HG03521 (cell line): Measurements from ENCODE around the gene GPT2.
A peak's percentile ranks its signal among the peaks of the same experiment; 100 is the strongest.

Source experiments
- ATAC-seq: cut with Tn5 transposase; IDR thresholded peaks from one replicate; pipeline ENCODE4 v1.9.1; 2021; ENCODE audit warnings: mild to moderate bottlenecking, moderate library complexity; ENCODE audit not compliant: unreplicated experiment

The GPT2 gene

DNA sequence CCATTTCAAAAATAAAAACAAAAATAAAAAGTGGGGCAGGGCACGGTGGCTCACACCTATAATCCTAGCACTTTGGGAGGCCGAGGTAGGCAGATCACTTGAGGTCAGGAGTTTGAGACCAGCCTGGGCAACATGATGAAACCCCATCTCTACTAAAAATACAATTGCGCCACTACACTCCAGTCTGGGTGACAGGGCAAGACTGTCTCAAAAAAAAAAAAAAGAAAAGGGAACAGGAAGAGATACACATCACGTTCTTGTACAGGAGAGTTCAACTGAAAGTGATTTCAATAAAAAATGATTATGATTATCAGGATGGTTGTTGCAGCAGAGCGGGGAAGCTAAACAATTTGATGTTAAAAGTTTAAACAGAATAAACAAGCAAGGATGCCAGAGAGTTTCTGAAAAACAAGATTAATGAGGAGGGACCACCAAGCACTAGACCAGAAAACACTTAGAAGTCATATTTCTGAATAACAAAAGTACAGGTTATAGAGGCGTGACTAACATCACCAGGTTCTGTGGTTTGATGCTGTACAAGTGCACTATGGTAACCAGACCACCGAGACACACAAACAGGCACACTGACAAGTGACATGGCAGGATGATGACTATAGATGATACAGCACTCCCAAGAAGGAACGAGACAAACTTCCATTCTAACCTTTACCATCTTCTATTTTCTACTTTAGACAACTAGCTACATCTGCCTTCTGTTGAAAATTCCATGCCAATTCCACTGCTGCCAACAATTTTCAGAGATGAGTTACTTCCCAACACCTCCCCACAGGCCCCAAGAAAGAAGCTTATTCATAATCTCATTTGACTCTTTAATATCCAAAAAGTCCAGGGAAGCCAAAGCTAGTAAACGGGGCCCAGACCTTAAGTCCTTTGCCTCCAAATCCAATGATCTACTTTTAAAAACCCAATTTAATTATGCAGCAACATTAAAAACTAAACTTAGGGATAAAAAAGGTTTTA is 77.5 kb downstream of the GPT2 start:
- no peak for ATAC-seq

DNA sequence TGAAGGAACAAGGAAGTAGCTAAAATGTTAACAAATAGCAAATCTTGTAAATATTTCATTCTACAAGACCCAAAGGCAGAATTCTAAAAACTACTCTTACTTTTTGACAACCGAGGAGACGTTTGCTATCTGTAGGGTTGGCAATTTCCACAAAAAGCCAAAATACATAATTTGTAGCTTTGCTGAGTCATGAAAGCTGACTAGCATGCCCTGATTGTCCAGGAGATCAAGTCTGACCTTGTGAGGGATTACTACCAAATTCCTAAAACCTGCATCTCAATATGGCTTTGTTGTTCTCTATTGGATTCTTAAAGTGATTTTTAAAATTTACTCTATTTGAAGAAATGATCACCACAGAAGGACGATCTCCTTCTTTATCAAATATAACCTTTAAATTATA is 78.5 kb downstream of the GPT2 start:
- ATAC-seq: no peak

DNA sequence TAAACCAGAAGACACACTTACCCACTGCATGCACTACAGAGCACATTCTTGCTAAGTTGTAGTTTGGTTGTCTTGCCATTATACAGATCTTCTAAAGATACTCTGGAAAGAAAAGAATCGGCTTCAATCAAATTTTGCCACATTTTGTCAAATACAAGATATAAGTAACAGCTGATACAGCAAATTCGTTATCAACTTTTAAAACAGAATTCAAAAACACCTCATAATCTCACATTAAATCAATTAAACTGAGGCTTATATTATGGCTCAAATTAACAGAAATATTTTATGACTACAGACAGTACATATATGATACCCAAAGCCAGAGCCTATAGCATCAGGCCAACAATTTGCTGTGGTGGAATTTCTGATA is 83.9 kb downstream of the GPT2 start:
- ATAC-seq: no peak

DNA sequence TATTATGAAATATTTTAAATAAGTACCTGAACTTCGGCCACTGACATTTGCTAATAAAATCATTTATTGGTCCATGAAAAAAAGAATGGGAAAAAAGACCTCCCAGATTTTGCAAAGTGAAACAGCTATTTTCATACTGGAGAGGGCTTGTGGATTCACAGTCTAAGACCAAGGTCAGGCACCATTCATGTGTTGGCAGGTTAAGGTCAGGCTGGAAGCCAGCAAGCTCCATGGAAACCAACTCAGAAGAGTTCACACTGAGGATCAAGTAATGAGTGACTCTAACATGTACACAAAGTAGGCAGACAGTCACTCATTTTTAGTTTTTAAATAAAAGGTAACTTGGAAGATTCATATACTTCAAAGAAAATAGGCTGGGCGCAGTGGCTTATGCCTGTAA is 85.9 kb downstream of the GPT2 start:
- ATAC-seq: no peak

DNA sequence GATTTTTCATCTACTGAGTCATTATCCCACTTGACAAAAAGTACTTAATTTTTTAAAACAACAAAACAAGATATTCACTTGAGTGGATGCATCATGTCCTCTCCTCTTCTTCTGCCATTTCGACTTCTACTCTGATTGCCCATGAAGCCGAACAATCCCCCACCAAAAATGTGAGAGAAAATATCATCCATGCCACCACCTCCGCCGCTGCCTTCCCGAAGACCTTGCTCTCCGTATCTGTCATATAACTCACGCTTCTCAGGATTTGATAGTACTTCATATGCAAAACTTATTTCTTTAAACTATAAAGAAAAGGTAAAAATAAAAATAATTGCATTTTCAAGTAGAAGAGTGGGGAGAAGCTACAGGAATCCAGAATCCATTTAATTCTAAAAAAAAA is 87.1 kb downstream of the GPT2 start:
- no peak for ATAC-seq

DNA sequence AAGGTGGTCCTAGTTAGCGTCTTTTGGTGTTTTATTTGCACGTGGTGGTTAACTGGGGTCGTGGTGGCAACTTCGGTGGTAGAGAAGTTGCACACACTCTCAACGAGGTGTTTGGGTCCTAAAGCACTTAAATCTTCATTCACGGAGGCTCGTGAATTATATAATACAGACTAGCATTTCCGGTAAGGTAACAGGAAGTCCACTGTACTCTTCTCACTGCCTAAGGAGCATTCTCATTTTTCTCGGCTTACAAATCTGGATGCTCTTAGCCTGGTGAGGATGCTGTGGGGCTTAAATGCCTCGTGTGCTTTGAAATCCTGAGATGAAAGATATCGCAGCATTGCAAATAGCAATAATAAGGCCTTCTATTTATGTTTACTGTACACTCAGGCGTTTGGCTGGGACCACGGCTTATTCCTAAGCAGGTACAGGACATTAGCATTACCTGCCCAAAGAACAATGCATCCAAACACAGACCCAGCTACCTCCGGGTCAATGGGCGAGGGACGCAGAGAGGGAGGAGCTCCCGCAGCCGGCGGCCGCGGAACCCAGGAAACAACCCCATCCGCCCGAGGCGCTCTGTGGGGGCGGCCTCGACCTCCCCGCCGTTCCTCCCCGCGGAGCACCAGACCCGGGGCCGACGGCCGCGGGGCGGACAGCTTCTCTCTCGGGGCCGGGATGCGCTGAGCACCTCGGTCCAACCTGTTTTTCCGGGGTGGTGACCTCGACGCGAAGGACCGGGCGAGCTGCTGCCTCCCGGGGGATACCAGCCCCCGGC is 88.5 kb downstream of the GPT2 start:
- peak; percentile 29 for ATAC-seq

DNA sequence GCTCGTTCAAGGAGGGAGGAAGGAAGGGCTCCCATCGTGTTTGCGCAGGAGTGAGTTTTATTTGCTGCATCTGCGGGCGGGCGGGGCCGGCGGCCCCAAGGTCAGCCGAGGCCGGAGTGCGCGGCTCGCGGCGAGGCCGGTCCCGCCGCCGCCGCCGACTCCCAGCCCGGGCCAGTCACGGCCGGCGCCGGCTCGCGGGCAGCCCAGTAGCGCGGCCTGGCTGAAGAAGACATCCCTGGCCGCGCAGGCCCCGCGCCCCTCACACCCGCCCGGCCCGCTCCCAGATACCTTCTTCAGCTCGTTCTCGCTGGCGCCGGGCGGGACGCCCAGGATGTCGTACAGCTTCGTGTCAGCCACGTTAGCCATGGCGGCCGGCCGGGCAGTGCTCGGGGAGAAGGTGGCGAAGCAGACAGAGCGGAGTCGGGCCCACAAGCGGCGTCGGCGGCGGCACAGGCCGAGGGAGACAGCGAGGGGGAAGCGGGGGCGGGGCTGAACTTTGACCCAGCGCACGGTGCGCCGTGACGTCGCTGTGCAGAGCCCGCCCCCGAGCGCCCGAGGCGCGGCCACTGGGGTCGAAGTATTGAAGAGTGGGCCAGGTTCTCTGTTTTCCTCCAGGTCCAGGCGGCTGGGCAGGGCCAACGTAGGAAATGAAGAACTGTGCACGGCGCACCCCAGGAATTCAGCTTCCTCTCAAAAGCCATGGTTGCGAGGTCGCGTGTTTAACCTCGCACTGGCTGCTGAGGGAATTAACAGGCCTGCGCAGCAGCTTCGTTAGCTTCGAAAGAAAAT is 89.2 kb downstream of the GPT2 start, which contains the start of gene DNAJA2:
DNAJA2 (minus strand) TSS at position 468 of the 789 bp plus-strand sequence; CDS start at position 366, 102 bp downstream.
- peak; percentile 84 for ATAC-seq

DNA sequence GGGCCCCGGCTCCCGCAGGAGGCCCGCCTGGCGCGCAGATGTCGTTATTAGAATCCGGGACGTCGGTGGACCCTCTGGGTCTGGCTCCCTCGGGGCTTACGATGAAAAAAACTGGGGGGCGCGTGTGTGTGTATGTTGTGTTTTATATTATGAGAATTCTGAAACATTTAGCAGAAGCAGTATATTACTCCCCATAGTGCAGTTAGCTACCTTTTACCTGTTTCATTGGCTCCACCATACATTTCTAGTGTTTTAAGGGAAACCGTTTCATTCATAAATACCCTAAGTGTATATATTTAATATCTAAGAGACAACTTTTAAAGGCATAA is 89.8 kb downstream of the GPT2 start:
- ATAC-seq: no peak

DNA sequence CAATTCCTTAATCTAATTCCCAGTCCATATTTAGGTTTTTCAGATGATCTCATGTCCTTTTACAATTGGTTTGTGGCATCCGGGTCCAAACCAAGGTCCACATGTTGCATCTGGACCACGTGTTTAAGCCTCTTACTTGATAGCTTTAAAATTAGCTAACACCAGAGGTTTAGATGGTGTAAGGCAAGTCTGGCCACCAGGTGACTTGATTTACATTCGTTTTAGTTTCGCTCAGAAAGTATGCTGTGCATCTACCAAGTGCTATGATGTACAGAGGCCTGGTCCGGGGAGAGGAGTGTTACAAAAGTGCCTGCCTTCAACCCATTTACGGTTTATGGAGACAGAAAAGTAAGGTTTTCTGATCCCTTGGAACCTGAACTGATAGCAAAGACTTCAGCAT is 90.2 kb downstream of the GPT2 start:
- ATAC-seq: no peak

DNA sequence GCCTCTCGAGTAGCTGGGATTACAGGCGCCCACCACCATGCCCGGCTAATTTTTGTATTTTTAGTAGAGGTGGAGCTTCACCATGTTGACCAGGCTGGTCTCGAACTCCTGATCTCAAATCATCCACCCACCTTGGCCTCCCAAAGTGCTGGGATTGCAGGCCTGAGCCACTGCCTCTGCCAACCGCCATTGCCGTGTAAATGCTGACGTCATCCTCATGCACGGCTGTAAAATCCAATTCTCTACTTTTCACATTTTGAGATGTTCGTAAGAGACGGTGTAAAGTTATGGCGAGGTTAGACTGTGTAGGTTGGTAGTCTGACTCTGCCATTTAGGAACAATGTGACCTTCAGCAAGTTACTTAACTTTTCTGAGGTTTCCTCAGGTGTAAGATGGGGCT is 91.0 kb downstream of the GPT2 start:
- ATAC-seq: no peak

DNA sequence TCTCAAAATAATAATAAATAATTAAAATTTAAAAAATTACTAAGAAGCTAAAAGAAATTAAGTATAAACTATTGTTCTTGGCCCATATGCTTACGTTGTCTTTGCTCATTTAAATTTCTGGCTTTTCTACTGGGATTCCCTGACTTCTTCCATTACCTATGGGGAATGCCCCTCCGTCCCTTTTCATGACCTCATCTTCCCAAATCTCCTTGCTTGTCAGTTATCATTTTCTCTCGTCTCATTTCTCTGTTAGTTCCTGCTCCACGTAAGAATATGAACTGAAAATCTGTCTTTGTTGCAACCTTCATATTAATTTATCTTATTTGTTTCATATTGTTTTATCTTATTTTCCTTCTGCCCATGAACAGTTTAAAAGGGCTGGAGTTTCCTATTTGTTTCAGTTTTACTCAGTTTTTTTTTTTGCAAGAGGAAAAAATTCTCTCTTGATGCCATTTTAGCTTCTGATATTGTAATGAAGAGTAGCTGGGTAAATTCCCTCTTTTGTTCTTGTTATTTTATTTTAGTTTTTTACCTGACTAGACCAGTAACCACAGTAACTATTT is 91.8 kb downstream of the GPT2 start:
- ATAC-seq: no peak

DNA sequence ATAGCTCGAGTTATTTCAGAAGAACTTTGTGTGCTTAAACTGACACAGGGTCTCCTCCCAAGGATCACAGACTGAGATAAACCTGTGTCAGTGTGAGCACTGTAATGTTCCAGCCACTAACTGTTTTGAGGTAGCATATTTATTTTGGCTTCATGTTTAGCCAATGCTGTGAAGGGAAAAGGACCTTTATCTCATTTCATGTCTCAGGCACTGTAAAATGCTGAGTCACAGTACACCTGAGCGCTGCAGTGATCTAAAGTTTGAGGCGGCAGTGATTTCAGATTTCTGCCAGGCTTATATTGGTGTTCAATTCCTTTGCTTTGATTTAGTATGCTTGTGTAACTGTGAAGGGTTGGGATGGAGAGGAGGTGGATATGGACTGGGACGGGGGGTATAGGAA is 92.4 kb downstream of the GPT2 start:
- no peak for ATAC-seq
